Stimulated activated CD4-positive, alpha-beta T cell treated with anti-CD3 and anti-CD28 coated beads, Interleukin-1b, Interleukin-23, amount 100 ng/mL, for 24 hours (primary cell): Measurements from ENCODE around the gene IL12B.
"Not testable (repeated sequence)": the region's sequence is repeated elsewhere in the genome, so short reads cannot be mapped to it uniquely, and the experiment has no call there.

Experiments used
- DNase-seq, 4 experiments: peaks; one replicate each; pipeline ENCODE4 v3.0.0-alpha.2; 2020; ENCODE audit warnings: low read depth in 4 of 4, low spot score in 1 of 4

The IL12B gene

DNA sequence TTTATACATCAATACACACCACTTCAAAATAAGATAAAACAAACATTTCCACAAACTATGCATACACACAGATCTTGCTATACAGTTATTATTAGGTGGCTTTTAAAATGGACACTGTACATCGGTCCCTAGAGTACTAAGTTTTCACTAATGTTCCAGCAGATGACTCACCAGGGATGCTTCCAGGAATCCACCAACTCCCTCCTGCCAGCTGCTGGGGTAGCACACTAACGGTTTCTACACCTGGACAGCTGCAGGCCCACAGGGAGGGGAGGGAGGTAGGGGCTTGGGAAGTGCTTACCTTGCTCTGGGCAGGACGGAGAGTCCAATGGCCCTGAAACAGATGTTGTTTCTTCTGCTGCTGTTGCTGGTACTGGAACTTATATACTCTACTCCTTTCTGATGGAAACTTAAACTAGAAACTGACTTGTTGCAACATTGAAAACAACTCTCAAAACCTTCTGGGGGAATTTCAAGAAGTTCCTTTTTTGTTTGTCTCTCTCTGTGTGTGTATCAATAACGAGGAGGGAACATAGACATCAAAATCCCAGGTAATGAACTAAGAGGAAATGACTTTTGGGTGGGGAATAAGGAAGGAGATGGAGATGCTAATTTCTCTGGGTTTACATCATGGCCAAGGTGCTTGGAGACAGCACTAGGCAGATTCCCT lies at the start of gene IL12B:
TSS of gene IL12B (minus strand) at position 357 of the 670 bp plus-strand sequence. CDS start 3,705 bp downstream, outside the sequence.
- DNase-seq: no peak

DNA sequence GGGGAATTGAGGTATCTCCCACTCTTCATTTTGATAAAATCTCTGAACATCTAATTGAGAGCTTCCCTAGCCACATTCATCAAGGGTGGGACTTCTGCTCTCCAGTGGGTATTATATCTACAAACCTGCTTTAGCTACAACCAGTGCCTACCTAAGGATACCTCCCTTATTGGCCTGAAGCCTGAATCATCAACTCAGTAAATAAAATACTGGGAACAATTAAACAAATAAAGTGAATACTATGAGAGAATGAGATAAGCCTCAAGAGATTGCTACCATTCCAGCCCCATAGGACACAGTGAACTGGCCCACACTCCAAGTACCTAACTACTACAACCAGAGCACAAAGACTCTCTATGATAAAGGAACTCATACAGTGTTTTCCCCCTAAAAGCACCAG lies 47.4 kb upstream of the IL12B start:
- no peak for DNase-seq

DNA sequence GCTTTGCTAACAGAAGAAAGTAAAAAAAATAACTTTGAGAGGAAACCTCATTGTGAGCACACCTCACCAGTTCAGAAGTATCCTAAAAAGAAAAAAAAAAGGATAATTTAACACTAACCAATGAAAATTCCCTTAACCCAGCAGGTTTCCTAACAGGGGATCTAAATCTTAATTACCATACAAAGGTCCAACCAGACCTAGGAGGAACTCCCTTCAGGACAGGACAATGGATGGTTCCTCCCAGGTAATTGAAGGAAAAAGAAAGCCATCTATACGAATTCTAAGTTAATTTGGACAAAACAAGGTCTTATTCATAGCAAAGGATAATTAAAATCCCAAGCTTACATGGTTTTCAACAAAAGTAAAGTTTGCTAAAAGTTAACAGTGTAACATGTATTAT lies 37.6 kb upstream of the IL12B start:
- not testable (repeated sequence) for DNase-seq

DNA sequence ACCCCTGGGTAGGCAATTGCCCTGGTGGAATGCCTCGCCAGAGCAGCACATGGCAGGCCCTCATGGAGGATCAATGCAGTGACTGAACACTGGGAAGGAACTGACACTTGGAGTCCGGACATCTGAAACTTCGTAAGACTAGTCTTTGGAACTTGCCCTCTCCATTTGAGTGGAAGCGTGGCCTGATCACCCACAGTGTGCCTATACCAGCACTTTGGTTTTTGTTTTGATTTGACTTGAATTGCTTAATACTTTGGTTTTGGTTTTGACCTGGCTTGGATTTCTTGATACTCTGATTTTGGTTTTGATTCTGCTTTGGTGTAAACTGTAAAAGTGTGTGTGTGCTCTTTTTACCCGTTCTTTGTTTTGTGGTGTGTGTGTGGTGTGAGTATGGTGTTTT lies 36.5 kb upstream of the IL12B start:
- DNase-seq: not testable (repeated sequence)

DNA sequence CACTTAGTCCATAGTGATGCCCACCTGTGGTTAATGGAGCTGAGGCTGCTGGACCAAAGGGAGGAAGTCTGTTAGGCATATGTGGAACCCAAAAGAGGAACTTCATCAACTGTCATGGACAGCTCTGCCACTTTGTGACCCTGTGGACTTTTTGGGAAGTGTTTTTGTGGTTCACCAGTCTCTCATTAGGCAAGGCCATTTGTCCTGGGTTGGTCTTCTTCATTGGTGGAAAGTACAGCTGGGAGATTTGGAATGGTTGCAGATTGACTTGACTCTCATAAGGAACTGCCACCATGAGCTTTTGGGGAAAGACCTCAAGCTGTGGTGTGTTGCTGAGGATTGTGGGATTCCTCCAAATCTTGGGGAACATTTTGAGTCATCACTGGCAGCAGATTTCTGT lies 31.9 kb upstream of the IL12B start:
- DNase-seq: no peak

DNA sequence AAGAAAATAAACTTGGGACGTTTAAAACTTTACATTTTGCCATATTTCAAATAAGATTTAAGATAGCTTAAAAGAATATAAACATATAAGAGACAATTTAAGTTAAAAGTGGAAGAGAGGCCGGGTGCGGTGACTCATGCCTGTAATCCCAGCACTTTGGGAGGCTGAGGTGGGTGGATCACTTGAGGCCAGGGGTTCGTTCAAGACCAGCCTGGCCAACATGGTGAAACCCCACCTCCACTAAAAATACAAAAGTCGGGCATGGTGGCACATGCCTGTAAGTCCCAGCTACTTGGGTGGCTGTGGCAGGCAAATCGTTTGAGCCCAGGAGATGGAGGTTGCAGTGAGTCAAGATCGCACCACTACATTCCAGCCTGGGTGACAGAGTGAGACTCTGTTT lies 29.6 kb upstream of the IL12B start:
- not testable (repeated sequence) for DNase-seq

DNA sequence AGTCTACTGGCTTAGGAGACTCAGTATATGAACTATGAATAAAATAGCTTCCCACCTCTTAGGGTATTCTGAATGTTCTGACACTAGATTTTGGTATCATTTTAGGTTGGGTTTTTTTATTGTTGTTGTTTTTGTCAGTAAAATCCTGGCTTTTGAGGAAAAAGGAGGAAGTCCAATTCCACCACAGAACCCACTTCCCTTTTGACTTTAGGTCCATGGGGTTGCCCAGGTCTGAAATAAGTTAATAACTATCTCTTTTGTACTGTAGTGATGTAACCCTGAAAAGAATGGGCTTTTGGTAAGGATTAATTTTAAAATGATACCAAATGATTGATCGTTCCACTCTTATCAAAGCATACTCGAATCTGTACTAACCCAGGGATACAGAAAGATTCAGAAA lies 29.1 kb upstream of the IL12B start:
- no peak for DNase-seq

DNA sequence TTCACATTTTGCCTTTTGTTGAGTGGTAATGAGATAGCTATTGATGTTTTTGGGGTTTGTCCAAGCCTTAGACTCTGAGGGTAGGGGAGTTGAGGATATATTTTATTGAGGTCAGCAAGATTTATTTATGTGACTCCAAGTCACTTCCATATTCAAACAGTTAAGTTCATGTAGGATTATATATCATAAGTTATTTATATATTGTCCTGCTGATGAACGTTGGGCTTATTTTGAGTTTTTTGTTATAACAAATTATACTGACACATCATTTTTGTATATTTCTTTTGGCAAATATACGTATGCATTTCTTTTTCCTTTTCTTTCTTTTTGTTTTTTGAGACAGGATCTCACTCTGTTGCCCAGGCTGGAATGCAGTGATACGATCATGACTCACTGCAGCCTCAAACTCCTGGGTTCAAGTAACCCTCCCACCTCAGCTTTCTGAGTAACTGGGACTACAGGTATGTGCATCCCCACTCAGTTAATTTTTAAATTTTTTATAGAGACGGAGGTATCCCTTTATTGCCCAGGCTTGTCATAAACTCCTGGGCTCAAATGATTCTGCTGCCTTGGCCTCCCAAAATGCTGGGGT lies 23.5 kb upstream of the IL12B start:
- DNase-seq: no peak

DNA sequence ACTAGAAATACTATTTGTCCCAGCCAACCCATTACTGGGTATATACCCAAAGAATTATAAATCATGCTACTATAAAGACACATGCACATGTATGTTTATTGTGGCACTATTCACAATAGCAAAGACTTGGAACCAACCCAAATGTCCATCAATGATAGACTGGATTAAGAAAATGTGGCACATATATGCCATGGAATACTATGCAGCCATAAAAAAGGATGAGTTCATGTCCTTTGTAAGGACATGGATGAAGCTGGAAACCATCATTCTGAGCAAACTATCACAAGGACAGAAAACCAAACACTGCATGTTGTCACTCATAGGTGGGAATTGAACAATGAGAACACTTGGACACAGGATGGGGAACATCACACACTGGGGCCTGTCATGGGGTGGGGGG lies 20.4 kb upstream of the IL12B start:
- not testable (repeated sequence) for DNase-seq

DNA sequence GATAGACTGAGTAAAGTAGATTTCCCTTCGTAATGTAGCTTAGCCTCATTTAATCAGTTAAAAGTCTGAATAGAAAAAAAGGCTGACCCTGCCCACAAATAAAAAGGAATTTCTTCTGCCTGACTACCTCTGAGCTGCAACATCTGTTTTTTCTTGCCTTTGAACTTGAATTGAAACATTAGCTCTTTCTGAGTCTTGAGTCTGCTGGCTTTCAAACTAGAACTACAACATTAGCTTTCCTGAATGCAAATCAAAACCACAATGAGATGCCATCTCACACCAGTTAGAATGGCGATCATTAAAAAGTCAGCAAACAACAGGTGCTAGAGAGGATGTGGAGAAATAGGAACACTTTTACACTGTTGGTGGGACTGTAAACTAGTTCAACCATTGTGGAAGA lies 19.9 kb upstream of the IL12B start:
- not testable (repeated sequence) for DNase-seq

DNA sequence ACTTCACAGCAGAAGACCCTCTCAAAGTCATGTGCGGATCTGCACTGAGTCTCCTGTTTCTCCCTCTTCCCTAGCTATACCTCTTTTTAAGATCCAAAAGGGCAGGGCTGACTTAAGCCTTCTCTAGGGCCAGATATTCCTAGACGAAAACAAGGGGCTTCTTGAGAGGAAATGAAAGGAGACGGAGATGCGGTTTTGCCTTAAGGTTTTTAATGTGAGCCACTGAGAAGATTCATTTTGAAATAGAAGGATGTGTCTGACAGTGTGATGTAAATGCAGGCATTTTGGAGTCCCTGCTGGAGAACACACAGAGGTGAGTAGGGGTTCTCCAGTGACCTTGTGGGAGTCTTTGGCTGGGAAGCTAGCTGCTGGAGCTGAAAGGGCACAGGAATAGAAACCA lies 15.6 kb upstream of the IL12B start:
- DNase-seq: no peak

DNA sequence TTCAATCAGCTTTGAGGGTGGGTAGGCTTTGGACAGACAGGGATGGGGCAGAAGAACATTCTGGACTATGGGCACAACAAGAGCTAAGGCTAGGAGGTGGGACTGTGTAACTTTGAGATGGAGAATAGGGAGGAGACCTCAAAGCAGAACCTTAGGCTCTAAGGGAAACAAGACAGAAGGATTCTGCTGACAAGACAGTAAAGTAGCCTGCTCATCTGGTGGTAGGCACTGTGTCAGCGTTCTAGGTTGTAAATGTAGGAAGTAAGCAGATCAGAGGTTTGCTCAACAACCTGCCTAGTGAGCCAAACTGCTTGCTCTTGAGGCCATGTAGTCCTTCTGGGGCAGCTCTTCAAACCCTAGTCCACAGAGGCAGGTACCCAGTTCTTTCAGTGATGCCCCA lies 15.0 kb upstream of the IL12B start:
- DNase-seq: no peak

DNA sequence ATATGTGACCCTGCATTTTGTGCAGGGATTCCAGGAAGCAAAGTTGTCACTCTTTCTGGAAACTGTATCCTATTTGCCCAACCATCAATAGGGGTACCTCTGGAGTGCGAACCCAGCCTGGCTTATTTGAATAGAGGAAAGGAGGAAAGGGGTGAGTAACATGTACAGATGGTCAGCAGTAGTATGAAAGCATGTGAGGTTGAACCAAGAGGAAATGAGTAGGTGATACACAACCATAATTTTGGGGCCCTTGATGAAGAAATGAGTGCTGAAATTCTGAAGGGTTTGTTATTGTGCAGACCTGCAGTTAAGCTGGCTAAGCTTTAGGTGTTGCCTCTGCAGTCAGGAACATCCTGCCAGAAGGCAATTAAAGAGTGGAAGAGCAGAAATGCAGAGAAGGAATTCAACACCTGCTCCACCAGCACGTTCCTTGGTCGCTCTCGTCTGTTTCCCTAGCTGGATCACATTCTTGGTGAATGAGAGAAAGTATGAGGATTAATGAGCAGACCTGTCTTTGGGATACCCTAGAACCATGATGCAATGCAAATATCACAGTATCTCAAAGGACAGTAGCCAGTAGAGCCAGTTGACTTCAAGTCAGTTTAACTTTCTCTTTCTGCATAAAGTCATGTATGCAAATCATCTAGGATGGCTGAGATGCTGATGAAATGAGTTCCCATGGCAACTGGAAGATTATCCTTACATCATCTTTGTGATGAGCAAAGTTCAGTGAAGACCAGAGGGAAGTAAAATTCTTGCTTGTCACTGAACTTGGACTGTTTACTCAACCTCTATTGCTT lies 13.2 kb upstream of the IL12B start:
- no peak for DNase-seq

DNA sequence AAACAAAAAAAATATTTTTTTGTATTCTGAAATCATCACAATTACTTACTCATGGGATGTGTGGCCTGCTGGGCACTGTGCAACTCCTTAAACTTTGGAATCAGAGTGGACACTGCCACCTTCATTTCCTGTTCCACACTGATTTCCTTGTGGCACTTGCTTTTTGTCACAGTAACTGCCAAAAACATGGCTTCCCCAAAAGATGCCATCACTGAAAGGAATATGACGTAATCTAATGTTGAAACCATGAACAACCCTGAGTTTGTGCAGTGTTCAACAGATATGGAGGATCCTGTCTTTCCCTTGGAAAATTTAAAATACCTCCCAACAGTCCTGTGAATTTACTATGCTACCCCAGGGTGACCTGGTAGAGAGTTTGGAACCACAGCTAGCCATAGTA lies 12.6 kb upstream of the IL12B start:
- DNase-seq: no peak

DNA sequence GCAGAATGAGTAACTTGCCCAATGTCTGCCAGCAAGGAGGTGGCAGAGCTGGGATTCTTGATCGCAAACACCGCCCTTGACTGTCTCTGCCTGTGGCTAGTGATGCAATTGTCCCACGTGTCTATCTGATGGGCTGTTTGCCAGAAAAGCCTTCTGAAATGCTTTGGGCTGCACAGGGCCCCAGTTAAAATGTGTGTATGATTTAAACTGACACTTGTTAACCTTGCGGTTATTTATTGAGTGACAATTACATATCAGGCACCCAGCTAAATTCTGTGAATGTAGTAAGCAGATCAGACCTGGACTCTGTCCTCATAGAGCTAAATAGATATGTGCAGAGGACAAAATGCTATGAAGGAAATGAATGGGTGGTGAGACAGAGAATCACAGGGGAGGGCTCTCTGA lies 11.6 kb upstream of the IL12B start:
- DNase-seq: peak in 1 of 4 experiments; percentile 15

DNA sequence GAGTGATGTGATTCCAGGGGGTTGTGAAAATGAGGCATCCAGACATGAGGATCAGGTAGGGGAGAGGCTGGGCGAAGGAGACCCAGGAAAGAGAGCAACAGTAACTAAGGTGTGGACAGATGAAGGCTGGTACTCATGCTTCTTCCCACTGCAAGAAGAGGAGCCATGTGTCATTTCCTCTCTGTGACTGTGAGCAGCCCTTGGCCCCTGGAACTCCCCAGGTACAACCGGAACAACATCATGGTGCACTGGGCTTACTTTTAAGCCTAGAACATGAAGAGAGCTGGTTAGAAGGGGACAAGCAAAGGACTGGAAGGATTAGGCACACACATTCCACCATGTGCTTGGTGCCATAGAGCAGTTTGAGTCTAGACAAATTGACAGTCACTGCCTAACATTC lies 10.9 kb upstream of the IL12B start:
- DNase-seq: no peak

DNA sequence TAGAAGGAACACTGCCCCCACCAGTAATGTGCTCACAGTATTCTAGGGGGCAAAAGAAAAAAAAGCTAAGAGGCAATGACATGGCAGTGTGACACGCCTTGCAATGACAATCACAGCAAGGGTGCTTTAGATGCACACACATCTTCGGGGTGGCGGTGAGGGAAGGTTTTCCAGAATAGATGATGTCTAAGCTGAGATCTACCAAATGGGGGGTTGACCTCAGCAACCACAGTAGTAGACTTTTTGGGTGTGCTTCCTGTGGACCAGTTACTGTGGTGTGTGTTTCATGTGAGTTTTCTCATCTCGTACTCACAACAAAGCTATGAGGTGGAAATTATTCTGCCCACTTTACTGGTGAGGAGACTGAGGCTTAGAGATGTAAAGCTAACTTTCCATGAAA lies 10.2 kb upstream of the IL12B start:
- no peak for DNase-seq

DNA sequence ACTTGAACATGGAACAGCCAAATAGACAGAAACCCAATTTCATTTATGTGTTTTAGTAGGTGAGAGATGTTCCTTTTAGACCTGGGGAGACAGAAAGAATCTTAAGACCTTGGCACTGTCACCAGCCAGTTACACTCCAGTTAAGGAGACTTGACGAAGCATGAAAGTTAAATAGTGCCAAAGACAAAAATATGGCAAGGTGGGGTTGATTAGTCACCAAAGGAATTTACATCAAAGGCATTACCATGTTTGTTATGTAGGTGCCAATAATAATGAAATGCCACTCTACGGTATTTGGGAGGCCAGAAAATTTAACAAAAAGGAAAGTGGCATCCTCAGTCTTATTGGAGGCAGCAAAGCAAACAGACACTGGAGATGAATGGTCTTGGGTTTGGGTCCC lies 9.2 kb upstream of the IL12B start:
- DNase-seq: no peak

DNA sequence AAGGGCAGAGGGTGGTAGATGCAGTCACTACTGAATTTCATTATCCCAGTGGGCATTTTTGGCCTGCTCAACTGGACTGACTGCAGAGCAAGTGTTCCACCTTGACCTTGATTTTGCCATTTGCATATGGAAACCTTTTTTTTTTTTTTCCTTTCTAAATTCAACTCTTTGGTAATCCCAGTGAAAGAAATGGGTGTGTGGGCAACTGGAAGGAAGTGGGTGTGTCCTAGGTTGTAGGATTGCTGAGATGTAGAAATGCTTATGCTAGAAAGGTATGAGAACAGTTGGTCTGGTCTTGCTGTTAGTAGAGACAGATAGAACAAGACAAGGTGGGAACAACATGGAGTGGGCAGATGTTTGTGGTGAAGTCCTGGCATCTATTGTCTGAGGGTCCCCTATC lies 7.8 kb upstream of the IL12B start:
- DNase-seq: no peak

DNA sequence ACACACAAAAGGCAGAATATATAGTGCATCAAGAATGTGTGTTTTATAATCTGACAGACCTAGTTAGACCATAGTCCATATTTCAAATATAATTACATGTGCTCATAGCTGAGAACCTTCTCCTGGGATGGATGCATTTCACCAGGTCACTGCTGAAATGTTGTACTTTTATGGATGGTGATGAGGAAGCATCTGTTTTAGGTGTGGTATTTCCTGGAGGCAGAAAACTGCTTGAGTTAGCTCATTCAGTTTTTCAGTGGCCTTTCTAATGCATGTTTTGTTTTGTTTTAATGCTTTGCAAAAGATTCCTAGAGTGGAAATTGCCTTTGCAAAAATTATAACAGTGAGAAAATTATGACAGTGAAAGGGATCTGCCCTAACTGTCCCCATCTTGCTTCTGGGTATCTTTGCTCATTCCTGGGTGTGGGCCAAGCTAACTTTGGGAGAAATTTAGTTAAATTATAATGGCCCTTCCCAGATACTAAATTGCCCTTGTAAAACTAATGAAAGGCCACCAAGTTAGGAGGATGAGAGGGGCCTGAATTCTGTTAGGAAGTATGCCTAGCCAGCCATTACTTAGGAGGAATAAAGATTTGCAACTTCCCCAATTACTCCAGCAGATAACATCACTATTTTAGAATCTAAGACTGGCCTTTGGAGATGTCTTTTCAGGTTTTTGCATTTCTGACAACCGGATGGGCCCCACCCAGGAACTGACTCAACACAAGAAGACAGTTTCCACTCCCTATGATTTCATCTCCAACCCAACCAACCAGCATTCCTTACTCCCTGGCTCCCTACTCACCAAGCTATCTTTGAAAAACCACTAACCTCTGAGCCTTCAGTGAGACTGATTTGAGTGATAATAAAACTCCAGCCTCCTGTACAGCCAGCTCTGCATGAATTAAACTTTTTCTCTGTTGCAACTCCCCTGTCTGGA lies 7.0 kb upstream of the IL12B start:
- peak in 2 of 4 experiments; percentile 21 to 24 for DNase-seq

DNA sequence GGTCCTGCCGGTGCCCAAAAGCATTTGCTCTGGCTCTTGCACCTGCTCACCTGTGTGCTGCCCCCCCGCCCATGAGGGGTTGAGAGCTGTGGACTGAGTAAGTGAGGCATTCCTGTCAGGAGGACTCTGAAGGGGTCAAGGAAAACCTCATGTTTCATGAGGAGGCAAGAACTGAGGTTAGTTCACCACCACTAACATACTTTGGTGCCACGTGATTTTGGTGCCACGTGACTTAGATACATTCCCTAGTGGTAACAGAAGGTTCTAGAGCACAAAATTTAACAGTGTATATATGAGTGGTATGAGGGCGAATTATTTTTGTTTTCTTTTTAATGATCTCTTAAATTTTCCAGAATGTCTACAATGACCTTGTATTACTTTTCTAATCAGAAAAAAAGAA lies 6.3 kb upstream of the IL12B start:
- DNase-seq: no peak
